Measurements from ENCODE around the gene SEBOX. TPM values are rescaled to one million over a fixed set of nuclear protein-coding genes. Genes with fewer than 3 reads are reported as not detected.

Gene SEBOX
- total RNA-seq, 4 donors from 2014 or later = not detected

GRCh38 chr17:28357061-28357900, 7.7 kb downstream of the SEBOX start, which contains the start of gene POLDIP2:
POLDIP2 (minus strand) TSS chr17:28357527; CDS start chr17:28357448, 79 bp downstream.
- H3K27me3 ChIP-seq = no peaks in the 10 kb centered on the region
- H3K9me3 ChIP-seq = no peaks in the 10 kb centered on the region
- H3K4me1 ChIP-seq = peaks cover 3 to 36% (median 19%) of the 10 kb centered on the region in 3 donors
- 0% methylated on average over 4 of the region's 80 CpGs; no CpG with 5 or more reads in 1 of the 2 donors for WGBS, 2 donors (ENCODE audit: low coverage in 1 of 2)
- TF ChIP-seq EP300 (IDR thresholded peaks at IDR 0.05) = no peak
- peak; percentile 96 to 97 for TF ChIP-seq POLR2A (IDR thresholded peaks at IDR 0.05)
- TF ChIP-seq, protein P1, sequence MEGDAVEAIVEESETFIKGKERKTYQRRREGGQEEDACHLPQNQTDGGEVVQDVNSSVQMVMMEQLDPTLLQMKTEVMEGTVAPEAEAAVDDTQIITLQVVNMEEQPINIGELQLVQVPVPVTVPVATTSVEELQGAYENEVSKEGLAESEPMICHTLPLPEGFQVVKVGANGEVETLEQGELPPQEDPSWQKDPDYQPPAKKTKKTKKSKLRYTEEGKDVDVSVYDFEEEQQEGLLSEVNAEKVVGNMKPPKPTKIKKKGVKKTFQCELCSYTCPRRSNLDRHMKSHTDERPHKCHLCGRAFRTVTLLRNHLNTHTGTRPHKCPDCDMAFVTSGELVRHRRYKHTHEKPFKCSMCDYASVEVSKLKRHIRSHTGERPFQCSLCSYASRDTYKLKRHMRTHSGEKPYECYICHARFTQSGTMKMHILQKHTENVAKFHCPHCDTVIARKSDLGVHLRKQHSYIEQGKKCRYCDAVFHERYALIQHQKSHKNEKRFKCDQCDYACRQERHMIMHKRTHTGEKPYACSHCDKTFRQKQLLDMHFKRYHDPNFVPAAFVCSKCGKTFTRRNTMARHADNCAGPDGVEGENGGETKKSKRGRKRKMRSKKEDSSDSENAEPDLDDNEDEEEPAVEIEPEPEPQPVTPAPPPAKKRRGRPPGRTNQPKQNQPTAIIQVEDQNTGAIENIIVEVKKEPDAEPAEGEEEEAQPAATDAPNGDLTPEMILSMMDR (IDR thresholded peaks at IDR 0.05) = peak in 2 of 4 experiments; percentile 4 to 31
- peak; percentile 82 for TF ChIP-seq POLR2AphosphoS5 (IDR thresholded peaks at IDR 0.05)
- peaks cover 2 to 66% of the 10 kb centered on the region in 2 donors for H3K36me3 ChIP-seq
- H3K27ac ChIP-seq = peak within 1 kb of the TSS; percentile 81 to 96 (median 93)
- H3K4me3 ChIP-seq = peak within 1 kb of the TSS; percentile 94 to 99
- peak; percentile 100 for ATAC-seq

- peaks cover 0 to 99% of the 10 kb centered on the region in 2 donors for H3K36me3 ChIP-seq
- 93% methylated on average over 3 of the region's 7 CpGs; no CpG with 5 or more reads in 1 of the 2 donors for WGBS, 2 donors (ENCODE audit: low coverage in 1 of 2)
- no peak for ATAC-seq
Measured at GRCh38 chr17:28350271-28350670, 14.7 kb downstream of the SEBOX start.

DNA sequence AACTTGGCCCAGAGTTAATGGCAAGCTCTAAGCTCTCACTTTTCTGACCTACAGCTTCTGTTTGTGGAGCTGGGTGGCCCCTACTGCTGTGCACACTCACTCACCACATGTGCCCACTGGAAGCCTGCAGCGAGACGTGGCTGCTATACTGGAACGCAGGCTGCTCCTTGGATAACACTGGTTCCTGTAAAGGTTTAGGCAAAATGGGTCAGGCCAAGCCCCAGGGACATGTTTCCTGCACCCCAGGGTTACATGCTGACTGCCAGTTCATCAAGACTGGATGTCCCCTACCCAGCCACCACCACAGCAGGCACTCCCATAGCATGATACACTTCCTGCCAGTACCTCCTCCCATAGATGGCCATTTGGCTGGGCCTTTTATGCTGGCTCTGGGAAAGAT, 16.0 kb downstream of the SEBOX start:
- TF ChIP-seq POLR2A (IDR thresholded peaks at IDR 0.05) = no peak
- TF ChIP-seq POLR2AphosphoS5 (IDR thresholded peaks at IDR 0.05) = no peak
- TF ChIP-seq, protein P1 (IDR thresholded peaks at IDR 0.05) = no peak
- no peak for TF ChIP-seq EP300 (IDR thresholded peaks at IDR 0.05)
- H3K4me3 ChIP-seq = no peak overlapping the region
- WGBS, 2 donors (ENCODE audit: low coverage in 1 of 2) = 17% methylated on average over 1 of the region's 3 CpGs; no CpG with 5 or more reads in 1 of the 2 donors
- H3K4me1 ChIP-seq = peaks cover 0 to 16% (median 0%) of the 10 kb centered on the region in 3 donors
- no peaks in the 10 kb centered on the region for H3K9me3 ChIP-seq
- ATAC-seq = no peak
- H3K27ac ChIP-seq = no peak overlapping the region
- H3K27me3 ChIP-seq = no peaks in the 10 kb centered on the region
- peaks cover 0 to 99% of the 10 kb centered on the region in 2 donors for H3K36me3 ChIP-seq

More at GRCh38 chr17:28350271-28350670, 14.7 kb downstream of the SEBOX start:
- H3K27ac ChIP-seq = no peak overlapping the region
- H3K4me1 ChIP-seq = peaks cover 0 to 21% (median 0%) of the 10 kb centered on the region in 3 donors
- no peak overlapping the region for H3K4me3 ChIP-seq
- TF ChIP-seq POLR2AphosphoS5 (IDR thresholded peaks at IDR 0.05) (no peak), POLR2A (IDR thresholded peaks at IDR 0.05) (no peak), EP300 (IDR thresholded peaks at IDR 0.05) (no peak)
- TF ChIP-seq, protein P1 (IDR thresholded peaks at IDR 0.05) = no peak
- no peaks in the 10 kb centered on the region for H3K9me3 ChIP-seq
- no peaks in the 10 kb centered on the region for H3K27me3 ChIP-seq

DNA sequence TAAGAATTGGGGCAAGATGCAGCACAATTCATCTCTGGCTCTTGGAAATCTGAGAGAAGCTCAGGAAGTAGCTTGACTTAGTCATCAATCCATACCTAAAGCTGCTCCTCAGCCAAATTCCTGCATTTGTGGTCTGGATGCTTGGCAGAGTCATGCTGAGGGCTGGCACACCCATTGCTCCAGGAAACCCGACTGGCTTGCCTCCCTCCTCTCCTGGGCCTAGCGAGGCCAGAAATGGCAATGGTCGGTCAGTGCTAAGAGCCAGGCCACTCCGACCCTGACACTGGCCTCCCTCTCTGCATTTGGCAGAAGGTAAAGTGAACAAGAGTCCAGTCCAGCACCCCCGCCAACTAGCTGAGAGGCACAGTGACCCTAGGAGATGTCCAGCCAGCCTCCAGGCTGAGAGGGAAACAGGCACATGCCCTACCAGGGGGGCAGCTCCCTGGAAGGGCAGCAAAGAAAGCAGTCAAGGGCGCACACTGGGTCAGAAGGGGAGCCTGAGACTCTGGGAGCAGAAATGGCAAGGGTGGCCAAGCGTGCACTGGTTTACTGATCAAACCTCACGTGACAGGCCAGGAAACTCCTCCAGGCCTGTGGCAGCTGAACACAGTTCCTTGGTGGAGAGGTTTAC, 17.6 kb downstream of the SEBOX start:
- no peak for ATAC-seq
- WGBS, 2 donors (ENCODE audit: low coverage in 1 of 2) = 93% methylated on average over 3 of the region's 8 CpGs; no CpG with 5 or more reads in 1 of the 2 donors
- no peak for TF ChIP-seq POLR2AphosphoS5 (IDR thresholded peaks at IDR 0.05)
- Histone ChIP-seq H3K4me3 (no peak overlapping the region), H3K36me3 (peaks cover 0 to 99% of the 10 kb centered on the region in 2 donors), H3K27ac (peak overlapping the region in 2 of 4 donors; percentile 20 to 29), H3K4me1 (peaks cover 0 to 16% (median 0%) of the 10 kb centered on the region in 3 donors), H3K9me3 (no peaks in the 10 kb centered on the region), H3K27me3 (no peaks in the 10 kb centered on the region)

GRCh38 chr17:28346746-28347246, 18.2 kb downstream of the SEBOX start:
- no peak for ATAC-seq
- no peak overlapping the region for H3K4me3 ChIP-seq
- peaks cover 0 to 16% (median 0%) of the 10 kb centered on the region in 3 donors for H3K4me1 ChIP-seq
- TF ChIP-seq, protein P1 (IDR thresholded peaks at IDR 0.05) = peak in 1 of 4 experiments; percentile 17
- TF ChIP-seq POLR2AphosphoS5 (IDR thresholded peaks at IDR 0.05) = no peak
- H3K36me3 ChIP-seq = peaks cover 0 to 99% of the 10 kb centered on the region in 2 donors
- H3K27ac ChIP-seq = peak overlapping the region in 2 of 4 donors; percentile 20 to 29
- WGBS, 2 donors (ENCODE audit: low coverage in 1 of 2) = 66 to 69% methylated on average over 2 to 7 of the region's 7 CpGs
- no peaks in the 10 kb centered on the region for H3K27me3 ChIP-seq
- H3K9me3 ChIP-seq = no peaks in the 10 kb centered on the region

Measured in gastroesophageal sphincter (tissue), 4 donors.